ENCODE results near the gene MFSD11. TPM values are rescaled to one million over a fixed set of nuclear protein-coding genes. Genes with fewer than 3 reads are reported as not detected.

The MFSD11 gene
- total RNA-seq, 1 experiment from 2014 or later, result 42.3 TPM

GRCh38 chr17:76706817-76707216 is 31.1 kb upstream of the MFSD11 start:
- Histone ChIP-seq H3K27ac (ENCODE audit: low read length) (no peak overlapping the region), H3K4me1 (ENCODE audit: control insufficient read depth, insufficient read depth, low read length) (peaks cover 38% of the 10 kb centered on the region), H3K36me3 (ENCODE audit: control insufficient read depth, insufficient read depth, low read length) (no peaks in the 10 kb centered on the region), H3K27me3 (ENCODE audit: control insufficient read depth, insufficient read depth, low read length) (no peaks in the 10 kb centered on the region), H3K4me3 (ENCODE audit: low read depth in 2 of 2, low read length in 2 of 2) (no peak overlapping the region), H3K9me3 (ENCODE audit: control insufficient read depth, insufficient read depth, low read depth, low read length) (no peaks in the 10 kb centered on the region)
- ChIA-PET POLR2A (no interaction called here), CTCF (no interaction called here)
- ATAC-seq (no peak), DNase-seq (ENCODE audit: low read depth, low spot score) (no peak)
- TF ChIP-seq REST (IDR thresholded peaks at IDR 0.05; ENCODE audit: insufficient read depth in 1 of 2, low read depth in 2 of 2, low read length in 1 of 2), result no peak
- TF ChIP-seq SIN3A (IDR thresholded peaks at IDR 0.05; ENCODE audit: borderline replicate concordance, insufficient read depth, low read depth, low read length), result no peak
- TF ChIP-seq CTCF (IDR thresholded peaks at IDR 0.05), result no peak
- TF ChIP-seq POLR2AphosphoS5 (IDR thresholded peaks at IDR 0.05; ENCODE audit: low read depth, low read length), result no peak
- TF ChIP-seq TCF7L2 (IDR thresholded peaks at IDR 0.05; ENCODE audit: low read depth, low read length), result no peak
- BruUV-seq (replicated peaks), result no TSS peak
- intact Hi-C loops (cut with micrococcal nuclease; ENCODE audit: unreplicated experiment), result no loop called here
- in situ Hi-C loops (cut with HindIII; ENCODE audit: low pct_unique_long_range_greater_than_20kb, low sequenced_read_pairs), result no loop called here

- Histone ChIP-seq H3K27me3 (ENCODE audit: control insufficient read depth, insufficient read depth, low read length) (no peaks in the 10 kb centered on the region), H3K4me1 (ENCODE audit: control insufficient read depth, insufficient read depth, low read length) (peaks cover 32% of the 10 kb centered on the region), H3K9me3 (ENCODE audit: control insufficient read depth, insufficient read depth, low read depth, low read length) (no peaks in the 10 kb centered on the region), H3K27ac (ENCODE audit: low read length) (peak overlapping the region; percentile 77; the same call in 1 of the 2 replicates), H3K36me3 (ENCODE audit: control insufficient read depth, insufficient read depth, low read length) (no peaks in the 10 kb centered on the region), H3K4me3 (ENCODE audit: low read depth in 2 of 2, low read length in 2 of 2) (no peak overlapping the region)
- ATAC-seq (no peak), DNase-seq (ENCODE audit: low read depth, low spot score) (no peak)
- intact Hi-C loops (cut with micrococcal nuclease; ENCODE audit: unreplicated experiment) (no loop called here), in situ Hi-C loops (cut with HindIII; ENCODE audit: low pct_unique_long_range_greater_than_20kb, low sequenced_read_pairs) (no loop called here)
- ChIA-PET POLR2A (interaction anchor here (0.5 kb wide), 1 partner anchor 20 kb away, joined by 3 read pairs; no protein-coding TSS in a partner anchor), CTCF (interaction anchor here (0.6 kb wide), 1 partner anchor 18 kb away, joined by 3 read pairs; no protein-coding TSS in a partner anchor)
- TF ChIP-seq CTCF (IDR thresholded peaks at IDR 0.05) (peak; percentile 11), REST (IDR thresholded peaks at IDR 0.05; ENCODE audit: insufficient read depth in 1 of 2, low read depth in 2 of 2, low read length in 1 of 2) (no peak)
- no TSS peak for BruUV-seq (replicated peaks)
These were observed 29.7 kb upstream of the MFSD11 start for GRCh38 chr17:76707985-76708807.

Measured in Panc1 (cell line).